Spleen (tissue), 11 donors: Measurements from ENCODE around the gene TNN. TPM values are rescaled to one million over a fixed set of nuclear protein-coding genes. Genes with fewer than 3 reads are reported as not detected.

Experiments
- DNase-seq: peaks from one replicate; pipeline ENCODE4 v3.0.0-alpha.2; 2020
- H3K27ac ChIP-seq, 8 donors: fragments of 200-600 bp; sonication (generic) in 7 of 8; 1 replicate in 4 of 8; 2 replicates in 4 of 8; pipeline versions ENCODE4 v1.5.0 to v1.8.0; 2016 to 2021; ENCODE audit warnings: inconsistent platforms in 4 of 8, mild to moderate bottlenecking in 4 of 8, moderate library complexity in 1 of 8
- H3K27me3 ChIP-seq, 7 donors: fragments of 200-600 bp; sonication (generic) in 6 of 7; replicated peaks in 1 of 7; 1 replicate in 4 of 7; 2 replicates in 3 of 7; pipeline versions ENCODE4 v1.5.0 to v1.8.0; 2016 to 2021; ENCODE audit warnings: inconsistent platforms in 3 of 7, mild to moderate bottlenecking in 1 of 7
- H3K36me3 ChIP-seq, 6 donors: fragments of 200-600 bp; sonication (generic) in 5 of 6; 1 replicate in 4 of 6; 2 replicates in 2 of 6; pipeline versions ENCODE4 v1.5.0 to v1.8.0; 2016 to 2021; ENCODE audit warnings: inconsistent platforms in 2 of 6
- H3K4me1 ChIP-seq, 6 donors: fragments of 200-600 bp; sonication (generic) in 5 of 6; 1 replicate in 3 of 6; 2 replicates in 3 of 6; pipeline versions ENCODE4 v1.5.0 to v1.8.0; 2016 to 2021; ENCODE audit warnings: inconsistent platforms in 3 of 6
- H3K4me3 ChIP-seq, 8 donors: fragments of 200-600 bp; sonication (generic) in 7 of 8; 1 replicate in 4 of 8; 2 replicates in 4 of 8; pipeline versions ENCODE4 v1.5.0 to v1.8.0; 2016 to 2021; ENCODE audit warnings: inconsistent platforms in 4 of 8, mild to moderate bottlenecking in 4 of 8, moderate library complexity in 2 of 8
- H3K9me3 ChIP-seq, 8 donors: fragments of 200-600 bp; sonication (generic) in 7 of 8; 1 replicate in 4 of 8; 2 replicates in 4 of 8; pipeline versions ENCODE4 v1.5.0 to v1.8.0; 2016 to 2021; ENCODE audit warnings: inconsistent platforms in 4 of 8
- CTCF ChIP-seq, 11 experiments: fragments of 200-600 bp in 7 of 11; fragments of 450-650 bp in 4 of 11; sonication (generic) in 4 of 11; IDR thresholded peaks in 8 of 11; conservative IDR thresholded peaks in 3 of 11; 1 replicate in 7 of 11; 2 replicates in 4 of 11; pipeline versions ENCODE4 v1.4.0 to v1.8.0; 2016 to 2021; ENCODE audit warnings: antibody characterized with exemption in 11 of 11, inconsistent platforms in 4 of 11, mild to moderate bottlenecking in 1 of 11
- POLR2A ChIP-seq, 3 donors: fragments of 450-650 bp; IDR thresholded peaks; one replicate each; pipeline ENCODE4 v1.5.1; 2017; ENCODE audit warnings: antibody characterized with exemption in 3 of 3, mild to moderate bottlenecking in 1 of 3
- POLR2AphosphoS5 ChIP-seq, 3 donors: sonication (generic); formaldehyde crosslinking; IDR thresholded peaks; one replicate each; pipeline ENCODE4 v1.5.1; 2017; ENCODE audit warnings: antibody characterized with exemption in 3 of 3
- WGBS, 5 donors: extraction: QIAGEN DNeasy Blood & Tissue Kit in 3 of 5; methylation state at CpG; one replicate each; pipeline versions ENCODE4 v1.1.5 to v1.1.7; 2013 to 2018; 5-methylcytosine and 5-hydroxymethylcytosine counted together
- intact Hi-C: fragments of 100-400 bp; cut with DNase I; formaldehyde crosslinking; loops from one replicate; pipeline ENCODE4 v1.15.0; 2023; ENCODE audit warnings: low total_unique reads
- polyA plus RNA-seq, 3 donors: library from polyadenylated mRNA; stranded (reverse); fragments of 200-250 nt; gene quantifications; one replicate each; pipeline ENCODE4 v1.2.1, GENCODE V29; 2013
- total RNA-seq, 7 donors: library from RNA; depleted of rRNA in 3 of 7; stranded (reverse); fragments of >200 nt in 3 of 7; fragmentation: NEBNext Ultra II Directional in 4 of 7; extraction: Animal tissue kit (Norgen Biotek cat#: 25700) in 4 of 7; gene quantifications; one replicate each; pipeline versions ENCODE4 v1.1.0 to v1.2.1, GENCODE V29; 2016 to 2021
- donor health status: healthy with polysubstance abuse.
- donor health status: DM: no; HTN: no; CAD: no; lungs with moderate emphysema.
- donor health status: DM: no; HTN: no; CAD: no.
- donor health status: Bipolar disorder and iron deficiency.
- donor health status: healthy.
- donor health status: DM: no; HTN: no; CAD: no.
- donor health status: DM: yes; HTN: yes; CAD: no.

TNN gene
- total and polyA plus RNA-seq, 10 donors, result 0.03 to 1.3 (median 0.37) TPM

GRCh38 chr1:175081983-175082382, 14.3 kb downstream of the TNN start:
- no peaks in the 10 kb centered on the region for H3K4me1 ChIP-seq
- TF ChIP-seq POLR2A (IDR thresholded peaks at IDR 0.05) (no peak), CTCF (IDR thresholded peaks at IDR 0.05 in 8 of 11, conservative IDR thresholded peaks at IDR 0.05 in 3 of 11) (no peak), POLR2AphosphoS5 (IDR thresholded peaks at IDR 0.05) (no peak)
- intact Hi-C loops, result no loop called here
- DNase-seq, result no peak
- H3K27me3 ChIP-seq, result no peaks in the 10 kb centered on the region
- no peaks in the 10 kb centered on the region for H3K36me3 ChIP-seq
- H3K9me3 ChIP-seq, result no peaks in the 10 kb centered on the region
- no peak overlapping the region for H3K27ac ChIP-seq
- 93 to 95% (median 93%) methylated on average over 2 of the region's 2 CpGs for WGBS, 5 donors
- H3K4me3 ChIP-seq, result no peak overlapping the region

GRCh38 chr1:175088525-175088951, 20.9 kb downstream of the TNN start:
- H3K4me1 ChIP-seq, result no peaks in the 10 kb centered on the region
- TF ChIP-seq POLR2AphosphoS5 (IDR thresholded peaks at IDR 0.05), result no peak
- no peak for TF ChIP-seq POLR2A (IDR thresholded peaks at IDR 0.05)
- H3K9me3 ChIP-seq, result no peaks in the 10 kb centered on the region
- H3K27me3 ChIP-seq, result no peaks in the 10 kb centered on the region
- intact Hi-C loops, result no loop called here
- no peak overlapping the region for H3K27ac ChIP-seq
- WGBS, 5 donors, result 77 to 89% (median 84%) methylated on average over 3 of the region's 3 CpGs
- no peak for DNase-seq
- no peaks in the 10 kb centered on the region for H3K36me3 ChIP-seq
- no peak overlapping the region for H3K4me3 ChIP-seq

- intact Hi-C loops, result no loop called here
- Histone ChIP-seq H3K4me3 (no peak overlapping the region), H3K27me3 (no peaks in the 10 kb centered on the region), H3K4me1 (no peaks in the 10 kb centered on the region), H3K9me3 (no peaks in the 10 kb centered on the region), H3K27ac (no peak overlapping the region), H3K36me3 (no peaks in the 10 kb centered on the region)
- WGBS, 5 donors, result 60 to 76% (median 66%) methylated on average over 7 of the region's 7 CpGs
- no peak for DNase-seq
- TF ChIP-seq POLR2A (IDR thresholded peaks at IDR 0.05) (no peak), POLR2AphosphoS5 (IDR thresholded peaks at IDR 0.05) (no peak), CTCF (IDR thresholded peaks at IDR 0.05 in 8 of 11, conservative IDR thresholded peaks at IDR 0.05 in 3 of 11) (no peak)
Observed at GRCh38 chr1:175089136-175089718, 21.6 kb downstream of the TNN start.

GRCh38 chr1:175090780-175091179, 23.1 kb downstream of the TNN start:
- Histone ChIP-seq H3K36me3 (no peaks in the 10 kb centered on the region), H3K4me1 (no peaks in the 10 kb centered on the region), H3K27ac (no peak overlapping the region), H3K4me3 (no peak overlapping the region), H3K9me3 (no peaks in the 10 kb centered on the region), H3K27me3 (no peaks in the 10 kb centered on the region)
- TF ChIP-seq CTCF (IDR thresholded peaks at IDR 0.05 in 8 of 11, conservative IDR thresholded peaks at IDR 0.05 in 3 of 11) (no peak), POLR2A (IDR thresholded peaks at IDR 0.05) (no peak), POLR2AphosphoS5 (IDR thresholded peaks at IDR 0.05) (no peak)
- intact Hi-C loops, result no loop called here
- WGBS, 5 donors, result 93 to 100% (median 97%) methylated on average over 2 of the region's 2 CpGs
- no peak for DNase-seq

GRCh38 chr1:175094626-175095025, 27.0 kb downstream of the TNN start:
- no peaks in the 10 kb centered on the region for H3K36me3 ChIP-seq
- no peak for DNase-seq
- H3K4me1 ChIP-seq, result no peaks in the 10 kb centered on the region
- TF ChIP-seq CTCF (IDR thresholded peaks at IDR 0.05 in 8 of 11, conservative IDR thresholded peaks at IDR 0.05 in 3 of 11) (no peak), POLR2AphosphoS5 (IDR thresholded peaks at IDR 0.05) (no peak), POLR2A (IDR thresholded peaks at IDR 0.05) (no peak)
- H3K27me3 ChIP-seq, result no peaks in the 10 kb centered on the region
- no peak overlapping the region for H3K27ac ChIP-seq
- no peaks in the 10 kb centered on the region for H3K9me3 ChIP-seq
- intact Hi-C loops, result no loop called here
- WGBS, 5 donors, result 78 to 88% (median 85%) methylated on average over 4 of the region's 4 CpGs
- H3K4me3 ChIP-seq, result no peak overlapping the region
